Measurements from ENCODE around the gene GHR.

DNA sequence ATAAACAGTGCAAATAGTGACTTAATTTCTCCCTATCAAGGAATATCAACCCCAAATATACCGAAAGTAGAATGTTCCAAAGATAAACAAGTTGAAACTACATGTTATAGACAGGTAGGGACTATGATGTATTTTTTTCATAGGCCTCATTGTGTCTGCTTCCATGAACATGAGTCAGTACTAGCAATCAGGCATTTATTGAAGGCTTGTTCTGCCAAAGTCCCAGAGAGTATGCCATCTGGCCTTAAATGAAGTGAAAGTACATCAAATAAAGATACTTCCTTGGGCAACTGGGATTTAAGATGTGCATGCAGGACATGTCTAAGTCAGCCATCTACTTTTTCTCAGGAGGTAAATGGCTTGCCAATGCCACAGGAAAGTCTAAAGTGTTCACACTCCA, 6.5 kb downstream of the GHR start:
- TF ChIP-seq, protein P1, sequence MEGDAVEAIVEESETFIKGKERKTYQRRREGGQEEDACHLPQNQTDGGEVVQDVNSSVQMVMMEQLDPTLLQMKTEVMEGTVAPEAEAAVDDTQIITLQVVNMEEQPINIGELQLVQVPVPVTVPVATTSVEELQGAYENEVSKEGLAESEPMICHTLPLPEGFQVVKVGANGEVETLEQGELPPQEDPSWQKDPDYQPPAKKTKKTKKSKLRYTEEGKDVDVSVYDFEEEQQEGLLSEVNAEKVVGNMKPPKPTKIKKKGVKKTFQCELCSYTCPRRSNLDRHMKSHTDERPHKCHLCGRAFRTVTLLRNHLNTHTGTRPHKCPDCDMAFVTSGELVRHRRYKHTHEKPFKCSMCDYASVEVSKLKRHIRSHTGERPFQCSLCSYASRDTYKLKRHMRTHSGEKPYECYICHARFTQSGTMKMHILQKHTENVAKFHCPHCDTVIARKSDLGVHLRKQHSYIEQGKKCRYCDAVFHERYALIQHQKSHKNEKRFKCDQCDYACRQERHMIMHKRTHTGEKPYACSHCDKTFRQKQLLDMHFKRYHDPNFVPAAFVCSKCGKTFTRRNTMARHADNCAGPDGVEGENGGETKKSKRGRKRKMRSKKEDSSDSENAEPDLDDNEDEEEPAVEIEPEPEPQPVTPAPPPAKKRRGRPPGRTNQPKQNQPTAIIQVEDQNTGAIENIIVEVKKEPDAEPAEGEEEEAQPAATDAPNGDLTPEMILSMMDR (IDR thresholded peaks at IDR 0.05; ENCODE audit: borderline replicate concordance, extremely low read depth, low read length, poor library complexity, severe bottlenecking): no peak
- TF ChIP-seq EZH2 (IDR thresholded peaks at IDR 0.05; ENCODE audit: borderline replicate concordance, low read depth, low read length, severe bottlenecking): no peak

Measured in DND-41 (cell line).